Measurements from ENCODE around the gene GSTA2.
"Not testable (repeated sequence)": the region's sequence is repeated elsewhere in the genome, so short reads cannot be mapped to it uniquely, and the experiment has no call there.

The GSTA2 gene

DNA sequence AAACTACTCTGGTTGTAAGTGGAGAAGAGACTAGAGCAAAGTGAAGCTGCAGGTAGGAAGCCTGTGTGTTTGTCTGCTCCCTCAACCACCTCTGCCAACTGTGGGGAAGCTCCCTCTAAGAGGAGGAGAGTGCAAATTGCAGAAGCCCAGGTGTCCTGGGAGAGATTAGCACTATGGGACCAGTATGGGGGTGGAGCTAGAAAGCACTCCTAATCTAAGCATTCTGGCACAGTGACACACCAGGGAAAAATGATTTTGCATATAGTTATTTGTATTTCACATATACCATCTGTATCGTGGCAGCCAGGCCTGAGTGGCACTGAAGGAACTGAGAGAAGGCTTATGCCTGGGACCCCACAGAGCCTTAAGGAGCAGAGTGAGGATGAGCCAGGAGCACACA is 27.6 kb upstream of the GSTA2 start:
- ChIA-PET POLR2A (no interaction called here), CTCF (no interaction called here)
- no peak for DNase-seq (ENCODE audit: extremely low spot score)
- no peak for TF ChIP-seq ELF4 (IDR thresholded peaks at IDR 0.05)
- TF ChIP-seq LEF1 (IDR thresholded peaks at IDR 0.05; ENCODE audit: borderline replicate concordance), result no peak
- TF ChIP-seq SP1 (IDR thresholded peaks at IDR 0.05), result no peak
- TF ChIP-seq ARNT (IDR thresholded peaks at IDR 0.05), result no peak
- no peak for TF ChIP-seq FOXA1 (IDR thresholded peaks at IDR 0.05)
- no peak for TF ChIP-seq FOXM1 (IDR thresholded peaks at IDR 0.05; ENCODE audit: borderline replicate concordance)
- TF ChIP-seq ZNF384 (IDR thresholded peaks at IDR 0.05), result no peak
- TF ChIP-seq, protein P1, sequence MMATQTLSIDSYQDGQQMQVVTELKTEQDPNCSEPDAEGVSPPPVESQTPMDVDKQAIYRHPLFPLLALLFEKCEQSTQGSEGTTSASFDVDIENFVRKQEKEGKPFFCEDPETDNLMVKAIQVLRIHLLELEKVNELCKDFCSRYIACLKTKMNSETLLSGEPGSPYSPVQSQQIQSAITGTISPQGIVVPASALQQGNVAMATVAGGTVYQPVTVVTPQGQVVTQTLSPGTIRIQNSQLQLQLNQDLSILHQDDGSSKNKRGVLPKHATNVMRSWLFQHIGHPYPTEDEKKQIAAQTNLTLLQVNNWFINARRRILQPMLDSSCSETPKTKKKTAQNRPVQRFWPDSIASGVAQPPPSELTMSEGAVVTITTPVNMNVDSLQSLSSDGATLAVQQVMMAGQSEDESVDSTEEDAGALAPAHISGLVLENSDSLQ (IDR thresholded peaks at IDR 0.05), result no peak
- TF ChIP-seq CTBP1 (IDR thresholded peaks at IDR 0.05; ENCODE audit: borderline replicate concordance), result no peak
- TF ChIP-seq BHLHE40 (IDR thresholded peaks at IDR 0.05; ENCODE audit: borderline replicate concordance), result no peak
- no peak for TF ChIP-seq TARDBP (IDR thresholded peaks at IDR 0.05)
- TF ChIP-seq L3MBTL2 (conservative IDR thresholded peaks at IDR 0.05), result no peak
- no peak for TF ChIP-seq FOXK2 (IDR thresholded peaks at IDR 0.05)
- no peak for TF ChIP-seq NFRKB (IDR thresholded peaks at IDR 0.05)
- no peak for TF ChIP-seq HDGF (IDR thresholded peaks at IDR 0.05; ENCODE audit: borderline replicate concordance)

DNA sequence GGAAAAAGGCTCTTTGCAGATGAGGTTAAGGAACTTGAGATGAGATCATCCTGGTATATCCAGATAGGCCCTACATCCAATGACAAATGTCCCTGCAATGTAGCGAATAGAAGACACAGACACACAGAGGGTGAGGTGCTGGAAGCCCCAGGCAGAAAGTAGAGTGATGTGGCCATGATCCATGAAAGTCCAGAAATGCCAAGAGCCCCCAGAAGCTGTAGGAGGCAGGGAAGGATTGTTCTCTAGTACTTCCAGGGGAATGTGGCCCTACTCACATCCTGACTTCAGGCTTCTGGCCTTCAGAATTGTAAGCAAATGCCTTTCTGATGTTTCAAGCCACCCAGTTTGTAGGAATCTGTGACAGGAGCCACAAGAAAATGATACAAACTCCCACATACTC is 26.4 kb upstream of the GSTA2 start:
- DNase-seq (ENCODE audit: extremely low spot score); POLR2A ChIA-PET: not testable (repeated sequence)

DNA sequence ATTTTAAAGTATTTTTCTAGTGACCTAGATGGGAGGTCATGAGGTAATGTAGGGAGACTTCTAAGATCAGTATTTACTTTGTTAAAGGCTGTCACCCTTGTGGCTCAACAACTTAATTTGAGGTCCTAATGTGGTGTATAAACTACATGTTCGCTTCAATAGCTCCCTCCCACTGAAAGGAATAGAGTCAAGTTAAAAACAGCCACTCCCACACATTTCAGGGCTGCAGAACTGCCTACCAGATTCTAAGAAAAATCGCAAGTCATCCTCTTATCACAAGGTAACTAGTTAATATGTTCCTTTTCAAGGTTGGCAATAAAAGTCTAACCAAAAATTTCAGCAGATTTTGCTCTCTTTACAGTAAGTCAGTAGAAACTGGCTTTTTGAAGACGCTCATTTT is 25.2 kb upstream of the GSTA2 start:
- TF ChIP-seq ARNT (IDR thresholded peaks at IDR 0.05), result no peak
- no peak for TF ChIP-seq ELF4 (IDR thresholded peaks at IDR 0.05)
- no peak for TF ChIP-seq FOXK2 (IDR thresholded peaks at IDR 0.05)
- TF ChIP-seq TARDBP (IDR thresholded peaks at IDR 0.05), result no peak
- TF ChIP-seq SUZ12 (IDR thresholded peaks at IDR 0.05), result no peak
- TF ChIP-seq BHLHE40 (IDR thresholded peaks at IDR 0.05; ENCODE audit: borderline replicate concordance), result no peak
- TF ChIP-seq, protein P1 (IDR thresholded peaks at IDR 0.05), result no peak
- no peak for TF ChIP-seq NFRKB (IDR thresholded peaks at IDR 0.05)
- no peak for TF ChIP-seq SP1 (IDR thresholded peaks at IDR 0.05)
- TF ChIP-seq L3MBTL2 (conservative IDR thresholded peaks at IDR 0.05), result no peak
- no peak for TF ChIP-seq FOXA1 (IDR thresholded peaks at IDR 0.05)
- CTCF ChIA-PET, result no interaction called here
- DNase-seq (ENCODE audit: extremely low spot score), result no peak
- POLR2A ChIA-PET, result no interaction called here

More for the DNA sequence above, 26.4 kb upstream of the GSTA2 start:
- CTCF ChIA-PET, result not testable (repeated sequence)

DNA sequence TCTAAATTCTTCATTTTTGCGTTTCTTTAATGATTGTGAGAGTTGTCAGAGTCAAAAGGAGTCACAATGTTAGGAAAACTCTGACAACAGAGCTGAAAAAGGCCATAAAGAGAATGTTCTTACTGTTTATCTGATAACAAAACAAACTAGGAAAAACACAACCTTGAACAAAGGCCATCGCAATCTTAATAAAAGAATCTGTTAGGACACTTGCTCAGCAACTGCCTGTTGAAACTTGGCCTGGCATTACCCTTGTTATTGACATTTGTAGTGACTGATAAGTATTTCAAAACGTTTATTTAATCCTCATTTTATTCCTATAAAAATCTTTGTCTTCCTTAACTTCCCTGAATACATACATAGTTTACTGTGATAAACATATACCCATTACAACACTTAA is 24.6 kb upstream of the GSTA2 start:
- no peak for TF ChIP-seq FOXA1 (IDR thresholded peaks at IDR 0.05)
- no peak for TF ChIP-seq ELF4 (IDR thresholded peaks at IDR 0.05)
- TF ChIP-seq TARDBP (IDR thresholded peaks at IDR 0.05), result no peak
- no peak for TF ChIP-seq BHLHE40 (IDR thresholded peaks at IDR 0.05; ENCODE audit: borderline replicate concordance)
- TF ChIP-seq LEF1 (IDR thresholded peaks at IDR 0.05; ENCODE audit: borderline replicate concordance), result no peak
- no peak for TF ChIP-seq CTBP1 (IDR thresholded peaks at IDR 0.05; ENCODE audit: borderline replicate concordance)
- TF ChIP-seq L3MBTL2 (conservative IDR thresholded peaks at IDR 0.05), result no peak
- TF ChIP-seq HDGF (IDR thresholded peaks at IDR 0.05; ENCODE audit: borderline replicate concordance), result no peak
- no peak for TF ChIP-seq SP1 (IDR thresholded peaks at IDR 0.05)
- TF ChIP-seq ARNT (IDR thresholded peaks at IDR 0.05), result no peak
- TF ChIP-seq FOXK2 (IDR thresholded peaks at IDR 0.05), result no peak
- TF ChIP-seq FOXM1 (IDR thresholded peaks at IDR 0.05; ENCODE audit: borderline replicate concordance), result no peak
- TF ChIP-seq NFRKB (IDR thresholded peaks at IDR 0.05), result no peak
- TF ChIP-seq ZNF384 (IDR thresholded peaks at IDR 0.05), result no peak
- no peak for TF ChIP-seq SUZ12 (IDR thresholded peaks at IDR 0.05)
- TF ChIP-seq, protein P1 (IDR thresholded peaks at IDR 0.05), result no peak
- no peak for DNase-seq (ENCODE audit: extremely low spot score)
- POLR2A ChIA-PET, result no interaction called here
- CTCF ChIA-PET, result no interaction called here

DNA sequence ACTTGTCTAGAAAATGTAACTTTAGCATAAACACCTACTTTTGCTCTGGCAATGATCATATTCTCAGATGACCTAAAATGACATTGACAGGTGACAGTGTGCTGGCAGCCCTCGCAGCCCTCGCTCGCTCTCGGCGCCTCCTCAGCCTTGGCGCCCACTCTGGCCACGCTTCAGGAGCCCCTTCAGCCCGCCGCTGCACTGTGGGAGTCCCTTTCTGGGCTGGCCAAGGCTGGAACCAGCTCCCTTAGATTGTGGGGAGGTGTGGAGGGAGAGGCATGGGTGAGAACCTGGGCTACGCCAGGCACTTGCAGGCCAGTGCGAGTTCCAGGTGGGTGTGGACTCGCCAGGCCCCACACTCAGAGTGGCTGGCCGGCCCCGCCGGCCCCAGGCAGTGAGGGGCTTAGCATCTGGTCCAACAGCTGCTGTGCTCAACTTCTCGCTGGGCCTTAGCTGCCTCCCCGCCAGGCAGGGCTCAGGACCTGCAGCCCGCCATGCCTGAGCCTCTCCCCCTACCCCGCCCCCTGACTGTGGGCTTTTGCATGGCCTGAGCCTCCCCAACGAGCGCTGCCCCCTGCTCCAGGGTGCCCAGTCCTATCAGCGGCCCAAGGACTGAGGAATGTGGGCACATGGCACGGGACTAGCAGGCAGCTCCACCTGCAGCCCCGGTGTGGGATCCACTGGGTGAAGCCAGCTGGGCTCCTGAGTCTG is 23.1 kb upstream of the GSTA2 start:
- CTCF ChIA-PET, result no interaction called here
- POLR2A ChIA-PET, result no interaction called here
- no peak for TF ChIP-seq ELF4 (IDR thresholded peaks at IDR 0.05)
- no peak for TF ChIP-seq SP1 (IDR thresholded peaks at IDR 0.05)
- no peak for TF ChIP-seq LEF1 (IDR thresholded peaks at IDR 0.05; ENCODE audit: borderline replicate concordance)
- TF ChIP-seq BHLHE40 (IDR thresholded peaks at IDR 0.05; ENCODE audit: borderline replicate concordance), result no peak
- no peak for TF ChIP-seq CTBP1 (IDR thresholded peaks at IDR 0.05; ENCODE audit: borderline replicate concordance)
- TF ChIP-seq, protein P1 (IDR thresholded peaks at IDR 0.05), result no peak
- no peak for TF ChIP-seq ZNF384 (IDR thresholded peaks at IDR 0.05)
- no peak for TF ChIP-seq FOXA1 (IDR thresholded peaks at IDR 0.05)
- no peak for TF ChIP-seq NFRKB (IDR thresholded peaks at IDR 0.05)
- no peak for TF ChIP-seq L3MBTL2 (conservative IDR thresholded peaks at IDR 0.05)
- no peak for DNase-seq (ENCODE audit: extremely low spot score)

DNA sequence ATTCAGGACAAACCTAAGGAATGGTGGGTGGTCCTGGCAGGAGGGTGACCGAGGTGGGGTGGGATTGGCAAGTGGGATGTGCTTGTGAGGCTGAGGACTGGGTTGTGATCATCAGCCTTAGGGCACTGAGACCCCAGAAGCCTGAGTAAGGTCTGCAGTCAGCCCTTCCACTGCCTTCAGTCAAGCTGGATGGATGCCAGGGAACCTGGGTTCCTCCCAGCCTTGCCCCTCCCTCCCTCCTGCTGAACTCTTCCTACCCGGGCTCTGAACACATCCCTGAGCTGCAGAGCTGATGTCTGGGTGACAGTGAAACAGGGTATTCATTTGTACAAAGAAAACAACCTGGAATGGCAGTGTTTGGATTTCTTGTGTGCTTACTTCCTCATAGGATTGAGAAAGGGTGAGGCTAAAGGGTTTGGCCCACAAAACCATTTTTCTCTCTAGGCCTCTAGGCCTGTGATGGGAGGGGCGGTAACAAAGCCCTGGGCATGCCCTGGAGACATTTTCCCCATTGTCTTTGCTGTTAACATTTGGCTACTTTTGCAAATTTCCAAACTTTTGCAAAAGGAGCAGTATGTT is 19.5 kb upstream of the GSTA2 start:
- CTCF ChIA-PET; POLR2A ChIA-PET; DNase-seq (ENCODE audit: extremely low spot score): not testable (repeated sequence)

DNA sequence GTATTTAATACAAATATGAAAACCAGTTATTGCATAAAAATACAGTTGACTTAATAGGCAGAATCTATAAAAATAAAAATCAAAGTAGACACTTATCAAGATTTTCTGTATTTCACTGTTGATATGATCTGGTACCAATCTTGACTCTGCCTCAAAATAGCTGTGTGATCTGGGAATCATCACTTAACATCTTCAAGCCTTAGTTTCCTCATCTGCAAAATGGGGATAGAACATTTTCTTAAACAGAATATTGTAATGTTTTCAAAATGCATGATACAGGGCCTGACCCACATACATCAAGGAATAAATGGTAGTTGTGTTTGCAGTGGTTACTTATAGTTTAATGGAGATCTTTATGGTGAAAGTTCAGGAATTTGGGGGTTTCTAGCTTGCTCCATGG is 18.9 kb upstream of the GSTA2 start:
- CTCF ChIA-PET; DNase-seq (ENCODE audit: extremely low spot score); POLR2A ChIA-PET: not testable (repeated sequence)

All from HEK293T (cell line).